Fibroblast of lung (primary cell): ENCODE data around the gene FGGY. TPM values are rescaled to one million over a fixed set of nuclear protein-coding genes. Genes with fewer than 3 reads are reported as not detected.
A peak's percentile ranks its signal among the peaks of the same experiment; 100 is the strongest.

Experiments
- DNase-seq, 2 donors: peaks; one replicate each; pipeline versions ENCODE4 v3.0.0 to v3.0.0-alpha.2; 2010; ENCODE audit warnings: low read depth in 2 of 2
- H2AFZ ChIP-seq: 2 replicates; pipeline ENCODE4 v1.5.1; 2012; ENCODE audit warnings: low read length, control low read depth, inconsistent platforms
- H3K27ac ChIP-seq: 2 replicates; pipeline ENCODE4 v1.5.1; 2011; ENCODE audit warnings: low read length, control low read depth; ENCODE audit not compliant: insufficient read depth
- H3K27me3 ChIP-seq: 2 replicates; pipeline ENCODE4 v1.5.1; 2011; ENCODE audit warnings: mild to moderate bottlenecking, low read length; ENCODE audit not compliant: control insufficient read depth, insufficient read depth
- H3K36me3 ChIP-seq: 2 replicates; pipeline ENCODE4 v1.5.1; 2011; ENCODE audit warnings: low read length; ENCODE audit not compliant: control insufficient read depth, insufficient read depth
- H3K4me1 ChIP-seq: 2 replicates; pipeline ENCODE4 v1.5.1; 2011; ENCODE audit warnings: low read length; ENCODE audit not compliant: control insufficient read depth, insufficient read depth; ENCODE audit errors: extremely low read depth
- H3K4me2 ChIP-seq: 2 replicates; pipeline ENCODE4 v1.5.1; 2011; ENCODE audit warnings: low read length, control low read depth; ENCODE audit not compliant: insufficient read depth; ENCODE audit errors: extremely low read depth
- H3K4me3 ChIP-seq, 4 experiments: fragments of 200-600 bp in 1 of 4; sonication (generic) in 1 of 4; replicated peaks in 1 of 4; 2 replicates each; pipeline ENCODE4 v1.5.1; 2011 to 2016; ENCODE audit warnings: low read length in 4 of 4, low read depth in 3 of 4, mild to moderate bottlenecking in 3 of 4, control low read depth in 2 of 4, inconsistent platforms in 1 of 4, mixed read lengths in 1 of 4; ENCODE audit not compliant: insufficient read depth in 1 of 4; ENCODE audit errors: control extremely low read depth in 1 of 4
- H3K79me2 ChIP-seq: 2 replicates; pipeline ENCODE4 v1.5.1; 2012; ENCODE audit warnings: mild to moderate bottlenecking, low read length, inconsistent platforms; ENCODE audit not compliant: control insufficient read depth, insufficient read depth
- H3K9ac ChIP-seq: 2 replicates; pipeline ENCODE4 v1.5.1; 2011; ENCODE audit warnings: mild to moderate bottlenecking, low read length, control low read depth; ENCODE audit not compliant: insufficient read depth
- H3K9me3 ChIP-seq: 2 replicates; pipeline ENCODE4 v1.5.1; 2012; ENCODE audit warnings: low read depth, low read length; ENCODE audit not compliant: control insufficient read depth, insufficient read depth
- H4K20me1 ChIP-seq: 2 replicates; pipeline ENCODE4 v1.5.1; 2011; ENCODE audit warnings: low read length; ENCODE audit not compliant: control insufficient read depth, insufficient read depth; ENCODE audit errors: extremely low read depth
- EZH2 ChIP-seq: IDR thresholded peaks from 2 replicates; pipeline ENCODE4 v1.5.1; 2012; ENCODE audit warnings: low read length, control low read depth, mild to moderate bottlenecking; ENCODE audit errors: missing control alignments
- polyA plus RNA-seq, 2 donors: library from polyadenylated mRNA; depleted of rRNA in 1 of 2; stranded (reverse) in 1 of 2; unstranded in 1 of 2; fragments of >200 nt; gene quantifications; 2 replicates each; pipeline ENCODE4 v1.2.1, GENCODE V29; 2011 to 2012; ENCODE audit warnings: missing spikeins in 1 of 2
- total RNA-seq: library from RNA; depleted of rRNA; stranded (reverse); fragments of >200 nt; gene quantifications from 2 replicates; pipeline ENCODE4 v1.2.1, GENCODE V29; 2014
- TF ChIP-seq, protein P1 (sequence below), 2 donors: IDR thresholded peaks in 1 of 2; conservative IDR thresholded peaks in 1 of 2; 1 replicate in 1 of 2; 2 replicates in 1 of 2; pipeline ENCODE4 v1.5.1; 2011 to 2012; ENCODE audit warnings: low read length in 2 of 2, control low read depth in 1 of 2, inconsistent platforms in 1 of 2, low read depth in 1 of 2, mild to moderate bottlenecking in 1 of 2

Gene FGGY
- total and polyA plus RNA-seq, 2 donors (not counting 1 experiment from before 2014, with no cell fraction given) = 9.5 to 32.4 TPM

DNA sequence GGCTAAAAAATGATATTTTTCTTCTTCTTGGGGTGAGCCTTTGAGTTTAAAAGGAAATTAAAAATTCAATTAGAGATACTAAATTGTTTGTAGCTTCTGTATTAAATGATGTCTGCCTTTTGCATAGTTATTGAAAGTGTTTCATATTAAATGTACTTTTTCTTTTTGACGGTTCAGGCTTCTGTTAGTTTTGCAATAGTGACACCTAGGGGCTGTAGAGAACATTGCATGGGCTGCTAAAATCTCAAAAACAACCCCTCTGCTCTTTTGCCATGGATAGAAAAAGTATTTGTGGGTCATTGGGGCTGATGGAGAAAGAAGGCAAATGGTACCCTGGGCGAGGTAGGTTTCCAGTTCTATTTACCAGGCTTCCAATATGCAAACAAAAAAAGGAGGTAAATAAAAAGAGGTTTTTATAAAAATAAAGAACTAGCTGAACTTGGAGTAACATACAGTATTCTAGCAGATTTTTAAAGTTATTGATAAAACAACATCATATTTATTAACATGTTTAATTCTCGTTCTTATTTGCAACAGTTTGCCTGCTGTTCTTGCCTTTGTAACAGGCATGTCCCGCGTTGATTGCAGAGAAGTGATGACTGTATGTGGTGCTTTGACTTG is 402.4 kb downstream of the FGGY start:
- Histone ChIP-seq H3K36me3 (no peaks in the 10 kb centered on the region), H3K79me2 (no peaks in the 10 kb centered on the region), H4K20me1 (no peaks in the 10 kb centered on the region), H3K27me3 (no peaks in the 10 kb centered on the region), H3K4me1 (peaks cover 13% of the 10 kb centered on the region), H2AFZ (no peak overlapping the region), H3K4me2 (no peak overlapping the region), H3K27ac (no peak overlapping the region), H3K4me3 (no peak overlapping the region), H3K9ac (no peak overlapping the region), H3K9me3 (no peaks in the 10 kb centered on the region)
- no peak for TF ChIP-seq EZH2
- TF ChIP-seq, protein P1, sequence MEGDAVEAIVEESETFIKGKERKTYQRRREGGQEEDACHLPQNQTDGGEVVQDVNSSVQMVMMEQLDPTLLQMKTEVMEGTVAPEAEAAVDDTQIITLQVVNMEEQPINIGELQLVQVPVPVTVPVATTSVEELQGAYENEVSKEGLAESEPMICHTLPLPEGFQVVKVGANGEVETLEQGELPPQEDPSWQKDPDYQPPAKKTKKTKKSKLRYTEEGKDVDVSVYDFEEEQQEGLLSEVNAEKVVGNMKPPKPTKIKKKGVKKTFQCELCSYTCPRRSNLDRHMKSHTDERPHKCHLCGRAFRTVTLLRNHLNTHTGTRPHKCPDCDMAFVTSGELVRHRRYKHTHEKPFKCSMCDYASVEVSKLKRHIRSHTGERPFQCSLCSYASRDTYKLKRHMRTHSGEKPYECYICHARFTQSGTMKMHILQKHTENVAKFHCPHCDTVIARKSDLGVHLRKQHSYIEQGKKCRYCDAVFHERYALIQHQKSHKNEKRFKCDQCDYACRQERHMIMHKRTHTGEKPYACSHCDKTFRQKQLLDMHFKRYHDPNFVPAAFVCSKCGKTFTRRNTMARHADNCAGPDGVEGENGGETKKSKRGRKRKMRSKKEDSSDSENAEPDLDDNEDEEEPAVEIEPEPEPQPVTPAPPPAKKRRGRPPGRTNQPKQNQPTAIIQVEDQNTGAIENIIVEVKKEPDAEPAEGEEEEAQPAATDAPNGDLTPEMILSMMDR (conservative IDR thresholded peaks at IDR 0.05 in 1 of 2, IDR thresholded peaks at IDR 0.05 in 1 of 2; ENCODE audit: low read depth in 1 of 2, low read length in 2 of 2) = peak; percentile 90 to 98
- peak; percentile 25 to 69 for DNase-seq

DNA sequence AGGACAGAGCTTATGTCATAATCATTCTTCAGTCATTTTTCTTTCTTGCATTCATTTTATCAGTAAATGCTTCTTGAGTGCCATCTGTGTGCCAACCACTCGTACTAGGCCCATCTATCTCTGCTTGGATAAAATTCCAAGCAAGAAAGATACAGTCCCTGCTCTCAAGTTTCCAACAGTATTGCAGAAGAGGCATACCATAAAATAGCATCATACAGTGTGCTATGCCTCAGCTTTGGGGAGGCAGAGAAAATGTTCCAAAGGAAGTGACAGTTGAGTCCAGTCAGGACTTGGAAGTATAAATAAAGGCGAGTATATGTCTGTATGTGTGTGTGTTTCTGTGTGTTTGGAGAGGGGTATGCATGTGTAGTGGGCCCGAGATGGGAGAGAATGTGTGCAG is 404.5 kb downstream of the FGGY start:
- no peaks in the 10 kb centered on the region for H3K27me3 ChIP-seq
- H2AFZ ChIP-seq = no peak overlapping the region
- H3K4me2 ChIP-seq = no peak overlapping the region
- no peak overlapping the region for H3K27ac ChIP-seq
- no peak overlapping the region for H3K4me3 ChIP-seq
- peak; percentile 43 to 46 for DNase-seq
- no peaks in the 10 kb centered on the region for H4K20me1 ChIP-seq
- no peak for TF ChIP-seq EZH2
- TF ChIP-seq, protein P1 (conservative IDR thresholded peaks at IDR 0.05 in 1 of 2, IDR thresholded peaks at IDR 0.05 in 1 of 2; ENCODE audit: low read depth in 1 of 2, low read length in 2 of 2) = no peak
- no peaks in the 10 kb centered on the region for H3K79me2 ChIP-seq
- no peaks in the 10 kb centered on the region for H3K9me3 ChIP-seq
- H3K36me3 ChIP-seq = no peaks in the 10 kb centered on the region
- H3K4me1 ChIP-seq = peaks cover 23% of the 10 kb centered on the region
- H3K9ac ChIP-seq = no peak overlapping the region

DNA sequence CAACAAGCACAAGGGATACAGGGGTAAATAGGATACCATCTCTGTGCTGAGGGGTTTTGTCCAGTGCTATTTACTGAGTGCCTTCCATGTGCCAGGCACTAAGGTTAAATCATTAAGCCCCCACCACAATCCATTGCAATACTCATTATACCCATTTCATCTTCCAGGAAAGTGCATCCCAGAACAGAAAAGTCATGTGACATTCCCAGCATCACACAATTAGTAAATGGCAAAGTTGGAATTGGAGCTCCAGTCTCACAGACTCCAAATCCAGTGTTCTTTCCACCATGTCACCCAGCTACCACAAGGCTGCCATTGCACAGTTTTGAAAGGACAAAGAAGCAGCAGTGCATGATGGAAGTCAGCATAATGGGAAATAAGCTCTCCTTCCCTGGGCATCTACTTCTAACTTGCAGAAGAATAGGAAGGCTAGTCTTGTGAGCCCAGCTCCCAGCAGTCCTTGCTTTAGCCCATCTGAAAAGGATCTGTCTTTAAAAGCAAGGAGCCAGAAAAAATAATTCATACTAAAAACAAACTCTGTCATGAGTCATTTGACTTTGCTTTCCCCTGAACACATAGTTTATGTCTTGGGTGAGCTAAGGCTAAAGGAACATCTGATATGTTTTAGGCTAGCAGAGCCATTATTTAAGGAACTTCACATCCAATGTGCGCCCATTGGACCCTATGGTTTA is 406.5 kb downstream of the FGGY start:
- H3K9ac ChIP-seq = no peak overlapping the region
- H3K79me2 ChIP-seq = no peaks in the 10 kb centered on the region
- H3K9me3 ChIP-seq = no peaks in the 10 kb centered on the region
- H3K27me3 ChIP-seq = no peaks in the 10 kb centered on the region
- no peaks in the 10 kb centered on the region for H3K36me3 ChIP-seq
- no peaks in the 10 kb centered on the region for H4K20me1 ChIP-seq
- H2AFZ ChIP-seq = no peak overlapping the region
- H3K4me3 ChIP-seq = no peak overlapping the region
- peak overlapping the region; percentile 41 for H3K27ac ChIP-seq
- DNase-seq = peak; percentile 76 to 95
- peaks cover 28% of the 10 kb centered on the region for H3K4me1 ChIP-seq
- peak overlapping the region; percentile 27 for H3K4me2 ChIP-seq
- TF ChIP-seq, protein P1 (conservative IDR thresholded peaks at IDR 0.05 in 1 of 2, IDR thresholded peaks at IDR 0.05 in 1 of 2; ENCODE audit: low read depth in 1 of 2, low read length in 2 of 2) = no peak
- no peak for TF ChIP-seq EZH2
